DOHH2 (cell line): Measurements from ENCODE around the gene PANK2.

ENCODE experiments used
- H3F3A ChIP-seq: fragments of 200-600 bp; sonication (generic), shearing (Covaris generic); 2 replicates; pipeline ENCODE4 v1.6.0; 2016; ENCODE audit warnings: antibody characterized with exemption, mild to moderate bottlenecking; ENCODE audit not compliant: control insufficient read depth, insufficient read depth
- H3K27ac ChIP-seq: fragments of 200-600 bp; sonication (generic); 2 replicates; pipeline ENCODE4 v1.5.1; 2014; ENCODE audit warnings: low read depth, mild to moderate bottlenecking, low read length, moderate library complexity
- H3K27me3 ChIP-seq: fragments of 200-600 bp; sonication (generic); 2 replicates; pipeline ENCODE4 v1.6.1; 2014; ENCODE audit warnings: mild to moderate bottlenecking, low read length, mixed read lengths; ENCODE audit not compliant: control insufficient read depth
- H3K36me3 ChIP-seq: fragments of 200-600 bp; sonication (generic); 2 replicates; pipeline ENCODE4 v1.6.1; 2014; ENCODE audit warnings: mild to moderate bottlenecking, low read length, moderate library complexity, mixed read lengths; ENCODE audit not compliant: control insufficient read depth
- H3K4me1 ChIP-seq: fragments of 200-600 bp; sonication (generic); 2 replicates; pipeline ENCODE4 v1.6.1; 2014; ENCODE audit warnings: mild to moderate bottlenecking, low read length, mixed read lengths; ENCODE audit not compliant: control insufficient read depth
- H3K4me2 ChIP-seq: fragments of 200-600 bp; sonication (generic); 2 replicates; pipeline ENCODE4 v1.6.0; 2014; ENCODE audit warnings: mild to moderate bottlenecking, low read length, moderate library complexity
- H3K4me3 ChIP-seq: fragments of 200-600 bp; sonication (generic); 2 replicates; pipeline ENCODE4 v1.5.1; 2014; ENCODE audit warnings: mild to moderate bottlenecking, low read length, mixed read lengths
- H3K79me2 ChIP-seq: fragments of 200-600 bp; sonication (generic); 2 replicates; pipeline ENCODE4 v1.6.1; 2014; ENCODE audit warnings: mild to moderate bottlenecking, low read length, mixed read lengths; ENCODE audit not compliant: control insufficient read depth
- H3K9me2 ChIP-seq: fragments of 200-600 bp; sonication (generic); replicated peaks from 2 replicates; pipeline ENCODE4 v1.6.1; 2014; ENCODE audit warnings: mild to moderate bottlenecking, low read length, mixed read lengths; ENCODE audit not compliant: control insufficient read depth
- H3K9me3 ChIP-seq: fragments of 200-600 bp; sonication (generic); 2 replicates; pipeline ENCODE4 v1.6.1; 2014; ENCODE audit warnings: antibody characterized with exemption, low read length, mixed read lengths; ENCODE audit not compliant: control insufficient read depth, insufficient read depth
- H4K20me1 ChIP-seq: fragments of 200-600 bp; sonication (generic); 2 replicates; pipeline ENCODE4 v1.6.0; 2014; ENCODE audit warnings: low read depth, mild to moderate bottlenecking, antibody characterized with exemption, low read length, moderate library complexity; ENCODE audit not compliant: control insufficient read depth, insufficient read depth
- EZH2phosphoT487 ChIP-seq: fragments of 200-600 bp; sonication (generic); IDR thresholded peaks from 2 replicates; pipeline ENCODE4 v1.6.1; 2017; ENCODE audit warnings: borderline replicate concordance, mild to moderate bottlenecking, antibody characterized with exemption, low read length, moderate library complexity, mixed read lengths
- TF ChIP-seq, protein P1 (sequence below): fragments of 200-600 bp; sonication (generic); IDR thresholded peaks from one replicate; pipeline ENCODE4 v1.5.1; 2014; ENCODE audit warnings: antibody characterized with exemption, mild to moderate bottlenecking, low read depth, low read length; ENCODE audit not compliant: poor library complexity, severe bottlenecking

PANK2 gene

DNA sequence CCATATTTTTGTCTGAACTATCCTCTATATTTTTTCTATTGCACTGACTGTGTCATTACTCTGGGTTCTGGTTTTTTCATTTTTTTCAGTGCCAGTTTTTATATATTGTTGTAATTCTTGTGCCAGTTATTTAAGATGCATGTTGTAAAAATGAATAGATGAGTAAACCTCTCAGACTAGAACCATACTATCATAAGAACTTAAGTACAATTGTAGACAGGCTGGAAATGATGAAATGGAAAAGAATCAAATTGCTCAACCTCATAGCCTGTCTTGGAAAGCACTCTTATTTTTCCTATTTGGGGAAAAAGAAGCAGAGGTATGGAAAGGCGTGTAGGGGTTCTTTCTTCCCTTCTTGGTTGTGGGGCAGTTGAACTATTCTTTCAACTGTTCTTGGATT lies 30.2 kb downstream of the PANK2 start:
- Histone ChIP-seq H3K4me2 (no peak overlapping the region), H3K9me2 (no peaks in the 10 kb centered on the region), H3K36me3 (peaks cover 91% of the 10 kb centered on the region), H3K9me3 (no peaks in the 10 kb centered on the region), H3F3A (no peaks in the 10 kb centered on the region), H3K79me2 (peaks cover 59% of the 10 kb centered on the region), H3K4me1 (no peaks in the 10 kb centered on the region), H3K4me3 (no peak overlapping the region), H3K27me3 (no peaks in the 10 kb centered on the region), H3K27ac (no peak overlapping the region), H4K20me1 (peaks cover 26% of the 10 kb centered on the region)
- TF ChIP-seq, protein P1, sequence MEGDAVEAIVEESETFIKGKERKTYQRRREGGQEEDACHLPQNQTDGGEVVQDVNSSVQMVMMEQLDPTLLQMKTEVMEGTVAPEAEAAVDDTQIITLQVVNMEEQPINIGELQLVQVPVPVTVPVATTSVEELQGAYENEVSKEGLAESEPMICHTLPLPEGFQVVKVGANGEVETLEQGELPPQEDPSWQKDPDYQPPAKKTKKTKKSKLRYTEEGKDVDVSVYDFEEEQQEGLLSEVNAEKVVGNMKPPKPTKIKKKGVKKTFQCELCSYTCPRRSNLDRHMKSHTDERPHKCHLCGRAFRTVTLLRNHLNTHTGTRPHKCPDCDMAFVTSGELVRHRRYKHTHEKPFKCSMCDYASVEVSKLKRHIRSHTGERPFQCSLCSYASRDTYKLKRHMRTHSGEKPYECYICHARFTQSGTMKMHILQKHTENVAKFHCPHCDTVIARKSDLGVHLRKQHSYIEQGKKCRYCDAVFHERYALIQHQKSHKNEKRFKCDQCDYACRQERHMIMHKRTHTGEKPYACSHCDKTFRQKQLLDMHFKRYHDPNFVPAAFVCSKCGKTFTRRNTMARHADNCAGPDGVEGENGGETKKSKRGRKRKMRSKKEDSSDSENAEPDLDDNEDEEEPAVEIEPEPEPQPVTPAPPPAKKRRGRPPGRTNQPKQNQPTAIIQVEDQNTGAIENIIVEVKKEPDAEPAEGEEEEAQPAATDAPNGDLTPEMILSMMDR, result no peak
- no peak for TF ChIP-seq EZH2phosphoT487

DNA sequence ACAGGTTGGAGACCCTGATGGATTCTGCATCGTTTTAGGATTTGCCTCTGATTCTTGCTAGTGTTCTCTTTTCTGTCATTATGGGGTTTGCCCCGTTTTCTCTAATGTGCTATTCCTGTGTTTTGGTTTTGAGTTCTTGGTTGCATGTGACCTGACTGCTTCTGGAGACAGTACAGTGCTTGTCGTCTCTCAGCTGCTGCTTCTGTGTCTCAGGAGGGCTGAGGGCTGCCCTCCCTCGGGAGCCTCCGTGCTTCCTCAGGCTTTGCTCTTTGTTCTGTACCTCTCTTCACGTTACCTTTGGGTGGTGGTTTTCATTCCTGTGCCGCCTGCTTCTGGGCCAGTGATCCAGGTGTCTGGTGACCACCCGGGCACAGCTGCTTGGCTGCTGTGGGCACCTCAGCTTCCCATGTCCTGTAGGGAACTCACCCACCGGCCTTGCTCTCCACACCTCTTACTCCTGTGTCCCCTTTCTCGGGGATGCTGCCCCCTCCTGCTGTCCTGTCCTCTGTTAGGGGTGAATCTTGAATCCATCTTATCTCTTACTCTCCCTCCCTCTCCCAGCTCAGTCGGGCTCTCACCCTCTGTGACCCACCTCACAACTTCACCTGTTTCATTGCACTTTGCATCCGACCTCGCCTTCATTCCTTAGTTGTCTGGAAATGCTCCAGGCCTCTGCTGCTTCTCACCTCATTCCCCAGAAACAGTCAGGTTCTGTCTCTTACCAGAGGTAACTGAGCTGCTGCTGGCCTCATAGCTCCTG lies 33.2 kb downstream of the PANK2 start:
- H3K79me2 ChIP-seq, result peaks cover 29% of the 10 kb centered on the region

DNA sequence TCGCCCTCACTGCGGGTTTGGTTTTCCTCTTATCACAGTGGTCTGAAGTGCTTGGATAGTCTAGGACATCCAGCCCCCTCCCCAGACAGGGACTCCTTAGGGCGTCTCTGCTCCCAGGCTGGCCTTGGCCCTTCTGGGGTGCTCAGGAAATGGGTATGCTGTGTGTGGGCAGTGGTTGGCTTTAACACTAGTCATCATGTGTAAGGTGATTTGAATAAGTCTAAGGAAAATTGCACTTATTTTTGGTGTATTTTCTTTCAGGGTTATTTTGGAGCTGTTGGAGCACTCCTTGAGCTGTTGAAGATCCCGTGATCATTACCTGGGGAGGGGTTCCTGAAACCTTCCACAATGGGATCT lies 33.8 kb downstream of the PANK2 start:
- Histone ChIP-seq H4K20me1 (peaks cover 23% of the 10 kb centered on the region), H3K9me2 (no peaks in the 10 kb centered on the region), H3K79me2 (peaks cover 26% of the 10 kb centered on the region), H3K9me3 (no peaks in the 10 kb centered on the region), H3K27me3 (no peaks in the 10 kb centered on the region), H3K4me3 (no peak overlapping the region), H3K36me3 (peaks cover 75% of the 10 kb centered on the region), H3K4me1 (peaks cover 15% of the 10 kb centered on the region), H3K4me2 (no peak overlapping the region), H3F3A (peaks cover 19% of the 10 kb centered on the region), H3K27ac (no peak overlapping the region)
- no peak for TF ChIP-seq EZH2phosphoT487
- TF ChIP-seq, protein P1, result no peak

More for the DNA sequence above, 33.2 kb downstream of the PANK2 start:
- Histone ChIP-seq H4K20me1 (peaks cover 23% of the 10 kb centered on the region), H3K27me3 (no peaks in the 10 kb centered on the region), H3K4me3 (no peak overlapping the region), H3K27ac (no peak overlapping the region), H3K36me3 (peaks cover 78% of the 10 kb centered on the region), H3K9me2 (no peaks in the 10 kb centered on the region), H3K4me1 (peaks cover 10% of the 10 kb centered on the region), H3K4me2 (no peak overlapping the region), H3F3A (peaks cover 14% of the 10 kb centered on the region), H3K9me3 (no peaks in the 10 kb centered on the region)
- TF ChIP-seq EZH2phosphoT487, result no peak
- TF ChIP-seq, protein P1, result no peak
